ENCODE measurements around the gene MEIOSIN.
A peak's percentile ranks its signal among the peaks of the same experiment; 100 is the strongest.

The MEIOSIN gene

GRCh38 chr19:45762870-45763631 lies 29.8 kb downstream of the MEIOSIN start:
- intact Hi-C loops (cut with DNase I; ENCODE audit: low total_unique reads), result loop anchor here (10.0 kb wide), 1 partner anchor 48 kb away; no protein-coding TSS in a partner anchor

GRCh38 chr19:45763691-45764294 lies 30.6 kb downstream of the MEIOSIN start:
- intact Hi-C loops (cut with DNase I; ENCODE audit: low total_unique reads), result loop anchor here (10.0 kb wide), 1 partner anchor 49 kb away; no protein-coding TSS in a partner anchor
- Histone ChIP-seq H3K4me1 (peaks cover 0 to 39% (median 34%) of the 10 kb centered on the region in 4 donors), H3K36me3 (peaks cover 0 to 15% (median 0%) of the 10 kb centered on the region in 3 donors), H3K9me3 (no peaks in the 10 kb centered on the region), H3K4me3 (peak overlapping the region in 1 of 2 donors; percentile 2), H3K27me3 (no peaks in the 10 kb centered on the region), H3K27ac (peak overlapping the region; percentile 98 to 99)
- DNase-seq, result no peak
- TF ChIP-seq CTCF (IDR thresholded peaks at IDR 0.05), result no peak

More at GRCh38 chr19:45762870-45763631, 29.8 kb downstream of the MEIOSIN start:
- peaks cover 0 to 15% (median 0%) of the 10 kb centered on the region in 3 donors for H3K36me3 ChIP-seq
- H3K27me3 ChIP-seq, result no peaks in the 10 kb centered on the region
- no peak overlapping the region for H3K4me3 ChIP-seq
- DNase-seq, result no peak
- H3K9me3 ChIP-seq, result no peaks in the 10 kb centered on the region
- no peak for TF ChIP-seq CTCF (IDR thresholded peaks at IDR 0.05)
- no peak overlapping the region for H3K27ac ChIP-seq
- peaks cover 0 to 39% (median 34%) of the 10 kb centered on the region in 4 donors for H3K4me1 ChIP-seq

- peak overlapping the region in 1 of 2 donors; percentile 2 for H3K4me3 ChIP-seq
- peak overlapping the region; percentile 98 to 99 for H3K27ac ChIP-seq
- H3K9me3 ChIP-seq, result no peaks in the 10 kb centered on the region
- no peaks in the 10 kb centered on the region for H3K27me3 ChIP-seq
- no peak for TF ChIP-seq CTCF (IDR thresholded peaks at IDR 0.05)
- peaks cover 0 to 15% (median 0%) of the 10 kb centered on the region in 3 donors for H3K36me3 ChIP-seq
- intact Hi-C loops (cut with DNase I; ENCODE audit: low total_unique reads), result loop anchor here (10.0 kb wide), 1 partner anchor 50 kb away; no protein-coding TSS in a partner anchor
- H3K4me1 ChIP-seq, result peaks cover 0 to 39% (median 34%) of the 10 kb centered on the region in 4 donors
- no peak for DNase-seq
These were observed 31.2 kb downstream of the MEIOSIN start for GRCh38 chr19:45764475-45764874.

- intact Hi-C loops (cut with DNase I; ENCODE audit: low total_unique reads), result loop anchor here (10.0 kb wide), 1 partner anchor 50 kb away; no protein-coding TSS in a partner anchor
- Histone ChIP-seq H3K9me3 (no peaks in the 10 kb centered on the region), H3K27me3 (no peaks in the 10 kb centered on the region), H3K4me1 (peaks cover 0 to 42% (median 34%) of the 10 kb centered on the region in 4 donors), H3K27ac (peak overlapping the region; percentile 98 to 99), H3K36me3 (peaks cover 0 to 15% (median 0%) of the 10 kb centered on the region in 3 donors), H3K4me3 (no peak overlapping the region)
- peak in 1 of 2 donors; percentile 72 for DNase-seq
- TF ChIP-seq CTCF (IDR thresholded peaks at IDR 0.05), result no peak
These were observed 31.9 kb downstream of the MEIOSIN start for GRCh38 chr19:45764945-45765701.

GRCh38 chr19:45765702-45766295 lies 32.6 kb downstream of the MEIOSIN start:
- peak overlapping the region in 1 of 2 donors; percentile 93 for H3K4me3 ChIP-seq
- DNase-seq, result no peak

More at GRCh38 chr19:45765702-45766295, 32.6 kb downstream of the MEIOSIN start:
- TF ChIP-seq CTCF (IDR thresholded peaks at IDR 0.05), result no peak
- Histone ChIP-seq H3K27me3 (no peaks in the 10 kb centered on the region), H3K9me3 (no peaks in the 10 kb centered on the region), H3K4me1 (peaks cover 0 to 43% (median 36%) of the 10 kb centered on the region in 4 donors), H3K27ac (peak overlapping the region; percentile 98 to 99), H3K36me3 (peaks cover 0 to 15% (median 0%) of the 10 kb centered on the region in 3 donors)
- intact Hi-C loops (cut with DNase I; ENCODE audit: low total_unique reads), result loop anchor here (10.0 kb wide), 1 partner anchor 51 kb away; no protein-coding TSS in a partner anchor

All from tibial artery (tissue), 4 donors.